Measurements from ENCODE around the gene PRRT3. TPM values are rescaled to one million over a fixed set of nuclear protein-coding genes. Genes with fewer than 3 reads are reported as not detected.

PRRT3 gene
- total RNA-seq, 1 experiment from 2014 or later, result 9.2 TPM

- 0 out of 2 replicates have a peak, but pooled peaks have one; percentile 12 for TF ChIP-seq NFYB (CRISPR knock-in tag; conservative IDR thresholded peaks at IDR 0.05; ENCODE audit: low read depth)
- TF ChIP-seq ERG (CRISPR knock-in tag; IDR thresholded peaks at IDR 0.05), result no peak
- TF ChIP-seq ZNF263 (CRISPR knock-in tag; IDR thresholded peaks at IDR 0.05; ENCODE audit: low read depth), result no peak
- TF ChIP-seq NR1H2 (CRISPR knock-in tag; IDR thresholded peaks at IDR 0.05), result no peak
- TF ChIP-seq IRF2 (CRISPR knock-in tag; IDR thresholded peaks at IDR 0.05; ENCODE audit: borderline replicate concordance, low read depth), result no peak
- TF ChIP-seq TP53 (CRISPR knock-in tag; IDR thresholded peaks at IDR 0.05), result 0 out of 2 replicates have a peak, but pooled peaks have one; percentile 52
- peak; percentile 32; the same call in 1 of the 2 replicates for TF ChIP-seq SP1 (CRISPR knock-in tag; conservative IDR thresholded peaks at IDR 0.05)
- no peak for TF ChIP-seq EMX1 (CRISPR knock-in tag; IDR thresholded peaks at IDR 0.05)
- TF ChIP-seq, protein P1, sequence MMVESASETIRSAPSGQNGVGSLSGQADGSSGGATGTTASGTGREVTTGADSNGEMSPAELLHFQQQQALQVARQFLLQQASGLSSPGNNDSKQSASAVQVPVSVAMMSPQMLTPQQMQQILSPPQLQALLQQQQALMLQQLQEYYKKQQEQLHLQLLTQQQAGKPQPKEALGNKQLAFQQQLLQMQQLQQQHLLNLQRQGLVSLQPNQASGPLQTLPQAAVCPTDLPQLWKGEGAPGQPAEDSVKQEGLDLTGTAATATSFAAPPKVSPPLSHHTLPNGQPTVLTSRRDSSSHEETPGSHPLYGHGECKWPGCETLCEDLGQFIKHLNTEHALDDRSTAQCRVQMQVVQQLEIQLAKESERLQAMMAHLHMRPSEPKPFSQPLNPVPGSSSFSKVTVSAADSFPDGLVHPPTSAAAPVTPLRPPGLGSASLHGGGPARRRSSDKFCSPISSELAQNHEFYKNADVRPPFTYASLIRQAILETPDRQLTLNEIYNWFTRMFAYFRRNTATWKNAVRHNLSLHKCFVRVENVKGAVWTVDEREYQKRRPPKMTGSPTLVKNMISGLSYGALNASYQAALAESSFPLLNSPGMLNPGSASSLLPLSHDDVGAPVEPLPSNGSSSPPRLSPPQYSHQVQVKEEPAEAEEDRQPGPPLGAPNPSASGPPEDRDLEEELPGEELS (CRISPR knock-in tag; IDR thresholded peaks at IDR 0.05), result 0 out of 2 replicates have a peak, but pooled peaks have one; percentile 54
- TF ChIP-seq NR2C2 (CRISPR knock-in tag; IDR thresholded peaks at IDR 0.05), result no peak
- no peak for TF ChIP-seq OVOL2 (CRISPR knock-in tag; IDR thresholded peaks at IDR 0.05; ENCODE audit: borderline replicate concordance)
- peak; percentile 81 for TF ChIP-seq MAX (CRISPR knock-in tag; IDR thresholded peaks at IDR 0.05)
- TF ChIP-seq, protein P2, sequence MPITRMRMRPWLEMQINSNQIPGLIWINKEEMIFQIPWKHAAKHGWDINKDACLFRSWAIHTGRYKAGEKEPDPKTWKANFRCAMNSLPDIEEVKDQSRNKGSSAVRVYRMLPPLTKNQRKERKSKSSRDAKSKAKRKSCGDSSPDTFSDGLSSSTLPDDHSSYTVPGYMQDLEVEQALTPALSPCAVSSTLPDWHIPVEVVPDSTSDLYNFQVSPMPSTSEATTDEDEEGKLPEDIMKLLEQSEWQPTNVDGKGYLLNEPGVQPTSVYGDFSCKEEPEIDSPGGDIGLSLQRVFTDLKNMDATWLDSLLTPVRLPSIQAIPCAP (CRISPR knock-in tag; IDR thresholded peaks at IDR 0.05), result peak; percentile 38; the same call in 1 of the 2 replicates
- no peak for TF ChIP-seq ZNF138 (CRISPR knock-in tag; conservative IDR thresholded peaks at IDR 0.05)
- peak; percentile 53; the same call in 1 of the 2 replicates for TF ChIP-seq USF1 (CRISPR knock-in tag; IDR thresholded peaks at IDR 0.05)
- TF ChIP-seq ZBTB43 (CRISPR knock-in tag; IDR thresholded peaks at IDR 0.05), result 0 out of 2 replicates have a peak, but pooled peaks have one; percentile 71
- TF ChIP-seq CREB1 (CRISPR knock-in tag; IDR thresholded peaks at IDR 0.05), result 0 out of 2 replicates have a peak, but pooled peaks have one; percentile 22
- TF ChIP-seq, protein P3, sequence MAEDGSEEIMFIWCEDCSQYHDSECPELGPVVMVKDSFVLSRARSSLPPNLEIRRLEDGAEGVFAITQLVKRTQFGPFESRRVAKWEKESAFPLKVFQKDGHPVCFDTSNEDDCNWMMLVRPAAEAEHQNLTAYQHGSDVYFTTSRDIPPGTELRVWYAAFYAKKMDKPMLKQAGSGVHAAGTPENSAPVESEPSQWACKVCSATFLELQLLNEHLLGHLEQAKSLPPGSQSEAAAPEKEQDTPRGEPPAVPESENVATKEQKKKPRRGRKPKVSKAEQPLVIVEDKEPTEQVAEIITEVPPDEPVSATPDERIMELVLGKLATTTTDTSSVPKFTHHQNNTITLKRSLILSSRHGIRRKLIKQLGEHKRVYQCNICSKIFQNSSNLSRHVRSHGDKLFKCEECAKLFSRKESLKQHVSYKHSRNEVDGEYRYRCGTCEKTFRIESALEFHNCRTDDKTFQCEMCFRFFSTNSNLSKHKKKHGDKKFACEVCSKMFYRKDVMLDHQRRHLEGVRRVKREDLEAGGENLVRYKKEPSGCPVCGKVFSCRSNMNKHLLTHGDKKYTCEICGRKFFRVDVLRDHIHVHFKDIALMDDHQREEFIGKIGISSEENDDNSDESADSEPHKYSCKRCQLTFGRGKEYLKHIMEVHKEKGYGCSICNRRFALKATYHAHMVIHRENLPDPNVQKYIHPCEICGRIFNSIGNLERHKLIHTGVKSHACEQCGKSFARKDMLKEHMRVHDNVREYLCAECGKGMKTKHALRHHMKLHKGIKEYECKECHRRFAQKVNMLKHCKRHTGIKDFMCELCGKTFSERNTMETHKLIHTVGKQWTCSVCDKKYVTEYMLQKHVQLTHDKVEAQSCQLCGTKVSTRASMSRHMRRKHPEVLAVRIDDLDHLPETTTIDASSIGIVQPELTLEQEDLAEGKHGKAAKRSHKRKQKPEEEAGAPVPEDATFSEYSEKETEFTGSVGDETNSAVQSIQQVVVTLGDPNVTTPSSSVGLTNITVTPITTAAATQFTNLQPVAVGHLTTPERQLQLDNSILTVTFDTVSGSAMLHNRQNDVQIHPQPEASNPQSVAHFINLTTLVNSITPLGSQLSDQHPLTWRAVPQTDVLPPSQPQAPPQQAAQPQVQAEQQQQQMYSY (CRISPR knock-in tag; IDR thresholded peaks at IDR 0.05), result no peak
- no peak; the same call in 1 of the 2 replicates for TF ChIP-seq KAT7 (CRISPR knock-in tag; IDR thresholded peaks at IDR 0.05; ENCODE audit: borderline replicate concordance)
- peak; percentile 53 for TF ChIP-seq GABPB1 (CRISPR knock-in tag; IDR thresholded peaks at IDR 0.05)
- no peak for TF ChIP-seq ZNF121 (CRISPR knock-in tag; IDR thresholded peaks at IDR 0.05)
- TF ChIP-seq, protein P4, sequence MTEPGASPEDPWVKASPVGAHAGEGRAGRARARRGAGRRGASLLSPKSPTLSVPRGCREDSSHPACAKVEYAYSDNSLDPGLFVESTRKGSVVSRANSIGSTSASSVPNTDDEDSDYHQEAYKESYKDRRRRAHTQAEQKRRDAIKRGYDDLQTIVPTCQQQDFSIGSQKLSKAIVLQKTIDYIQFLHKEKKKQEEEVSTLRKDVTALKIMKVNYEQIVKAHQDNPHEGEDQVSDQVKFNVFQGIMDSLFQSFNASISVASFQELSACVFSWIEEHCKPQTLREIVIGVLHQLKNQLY (CRISPR knock-in tag; IDR thresholded peaks at IDR 0.05), result 0 out of 2 replicates have a peak, but pooled peaks have one; percentile 27
- TF ChIP-seq JUN (CRISPR knock-in tag; IDR thresholded peaks at IDR 0.05), result no peak
- TF ChIP-seq, protein P5, sequence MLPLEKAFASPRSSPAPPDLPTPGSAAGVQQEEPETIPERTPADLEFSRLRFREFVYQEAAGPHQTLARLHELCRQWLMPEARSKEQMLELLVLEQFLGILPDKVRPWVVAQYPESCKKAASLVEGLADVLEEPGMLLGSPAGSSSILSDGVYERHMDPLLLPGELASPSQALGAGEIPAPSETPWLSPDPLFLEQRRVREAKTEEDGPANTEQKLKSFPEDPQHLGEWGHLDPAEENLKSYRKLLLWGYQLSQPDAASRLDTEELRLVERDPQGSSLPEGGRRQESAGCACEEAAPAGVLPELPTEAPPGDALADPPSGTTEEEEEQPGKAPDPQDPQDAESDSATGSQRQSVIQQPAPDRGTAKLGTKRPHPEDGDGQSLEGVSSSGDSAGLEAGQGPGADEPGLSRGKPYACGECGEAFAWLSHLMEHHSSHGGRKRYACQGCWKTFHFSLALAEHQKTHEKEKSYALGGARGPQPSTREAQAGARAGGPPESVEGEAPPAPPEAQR (CRISPR knock-in tag; IDR thresholded peaks at IDR 0.05), result no peak
- no peak for TF ChIP-seq ELF4 (CRISPR knock-in tag; IDR thresholded peaks at IDR 0.05; ENCODE audit: low read depth)
Measured at GRCh38 chr3:9947025-9947995, 4.9 kb downstream of the PRRT3 start (continued).

Data from WTC11 (cell line).